Measurements from ENCODE around the gene LRRFIP1.
A peak's percentile ranks its signal among the peaks of the same experiment; 100 is the strongest.

GRCh38 chr2:237603718-237604362 lies 23.5 kb upstream of the LRRFIP1 start:
- peak; percentile 49 for TF ChIP-seq POLR2A (IDR thresholded peaks at IDR 0.05)
- TF ChIP-seq, protein P1, sequence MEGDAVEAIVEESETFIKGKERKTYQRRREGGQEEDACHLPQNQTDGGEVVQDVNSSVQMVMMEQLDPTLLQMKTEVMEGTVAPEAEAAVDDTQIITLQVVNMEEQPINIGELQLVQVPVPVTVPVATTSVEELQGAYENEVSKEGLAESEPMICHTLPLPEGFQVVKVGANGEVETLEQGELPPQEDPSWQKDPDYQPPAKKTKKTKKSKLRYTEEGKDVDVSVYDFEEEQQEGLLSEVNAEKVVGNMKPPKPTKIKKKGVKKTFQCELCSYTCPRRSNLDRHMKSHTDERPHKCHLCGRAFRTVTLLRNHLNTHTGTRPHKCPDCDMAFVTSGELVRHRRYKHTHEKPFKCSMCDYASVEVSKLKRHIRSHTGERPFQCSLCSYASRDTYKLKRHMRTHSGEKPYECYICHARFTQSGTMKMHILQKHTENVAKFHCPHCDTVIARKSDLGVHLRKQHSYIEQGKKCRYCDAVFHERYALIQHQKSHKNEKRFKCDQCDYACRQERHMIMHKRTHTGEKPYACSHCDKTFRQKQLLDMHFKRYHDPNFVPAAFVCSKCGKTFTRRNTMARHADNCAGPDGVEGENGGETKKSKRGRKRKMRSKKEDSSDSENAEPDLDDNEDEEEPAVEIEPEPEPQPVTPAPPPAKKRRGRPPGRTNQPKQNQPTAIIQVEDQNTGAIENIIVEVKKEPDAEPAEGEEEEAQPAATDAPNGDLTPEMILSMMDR (IDR thresholded peaks at IDR 0.05), result no peak
